Measurements from ENCODE around the gene PHC2.

Gene PHC2

DNA sequence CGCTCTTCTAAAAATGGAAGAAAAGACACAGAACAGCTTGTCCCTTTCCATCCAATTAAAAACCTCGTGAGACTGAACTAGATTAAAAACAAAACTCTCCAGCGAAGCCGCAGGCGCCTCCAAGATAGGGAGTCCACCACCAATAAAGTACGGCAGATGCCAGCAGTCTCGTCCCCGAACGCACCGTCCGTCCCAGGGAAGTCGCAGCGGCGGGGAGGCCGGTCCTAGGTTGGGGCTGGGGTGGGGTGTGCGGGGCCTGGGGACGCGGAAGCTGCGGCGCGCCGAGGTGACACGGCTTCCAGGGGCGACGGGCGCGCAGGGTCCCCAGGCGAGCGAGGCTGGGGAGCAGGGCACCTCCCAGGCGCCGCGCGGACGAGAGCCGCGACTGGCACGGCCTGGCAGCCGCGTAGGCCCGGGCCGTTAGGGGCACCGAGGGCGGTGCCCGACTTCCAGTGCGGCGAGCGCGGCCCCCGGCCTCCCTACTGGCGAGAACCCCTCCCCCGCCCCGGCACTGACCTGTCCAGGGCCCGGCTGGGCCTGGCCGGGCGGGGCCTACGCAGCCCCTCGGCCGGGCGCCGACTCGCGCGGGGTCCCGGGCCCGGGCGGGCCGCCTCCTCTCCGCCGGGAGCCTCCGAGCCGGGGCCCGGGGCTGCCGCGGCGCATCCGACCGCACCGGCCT lies 81.7 kb downstream of the PHC2 start:
- peak in 1 of 2 donors; percentile 33 for DNase-seq (ENCODE audit: low read depth in 2 of 2)

DNA sequence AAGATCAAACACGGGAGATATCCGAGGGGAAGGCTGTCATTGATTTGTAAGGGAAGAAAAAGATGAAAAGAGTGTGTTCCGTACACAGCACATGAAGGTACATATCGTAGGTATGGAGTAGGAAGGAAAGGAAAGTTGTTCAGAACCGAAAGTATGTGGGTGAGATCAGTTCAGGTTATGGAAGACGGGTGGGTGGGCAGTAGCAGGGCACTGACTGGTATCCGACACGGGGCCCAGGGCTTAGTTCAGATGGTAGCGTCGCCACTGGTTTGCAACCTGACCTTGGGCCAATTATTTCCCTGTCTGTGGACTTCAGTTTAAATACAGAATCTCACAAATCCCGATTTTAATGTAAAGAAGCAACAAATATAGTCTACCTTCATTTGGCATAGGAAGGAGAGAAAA lies 82.2 kb downstream of the PHC2 start:
- DNase-seq (ENCODE audit: low read depth in 2 of 2) = peak; percentile 25 to 29

GRCh38 chr1:33348194-33348593 lies 82.7 kb downstream of the PHC2 start:
- no peak for DNase-seq (ENCODE audit: low read depth in 2 of 2)

DNA sequence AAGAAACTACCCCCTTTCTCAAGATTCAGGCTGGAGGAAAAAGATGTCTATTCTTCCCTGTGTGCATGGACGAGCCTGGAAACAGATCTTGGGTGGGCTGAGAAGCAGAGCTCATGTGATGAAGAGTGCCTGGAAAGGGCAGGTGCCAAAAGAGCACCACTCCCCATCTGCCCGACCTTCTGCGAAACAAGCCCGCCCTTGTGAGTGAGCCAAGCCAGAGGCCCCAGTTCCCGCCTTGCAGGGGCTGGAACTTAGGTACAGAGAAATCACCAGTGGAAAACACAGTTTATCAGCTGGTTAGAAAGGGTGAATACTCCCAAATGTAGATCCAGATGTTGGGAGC lies 83.3 kb downstream of the PHC2 start:
- no peak for DNase-seq (ENCODE audit: low read depth in 2 of 2)

- no peak for DNase-seq (ENCODE audit: low read depth in 2 of 2)
These were observed 83.8 kb downstream of the PHC2 start for GRCh38 chr1:33346927-33347649.

DNA sequence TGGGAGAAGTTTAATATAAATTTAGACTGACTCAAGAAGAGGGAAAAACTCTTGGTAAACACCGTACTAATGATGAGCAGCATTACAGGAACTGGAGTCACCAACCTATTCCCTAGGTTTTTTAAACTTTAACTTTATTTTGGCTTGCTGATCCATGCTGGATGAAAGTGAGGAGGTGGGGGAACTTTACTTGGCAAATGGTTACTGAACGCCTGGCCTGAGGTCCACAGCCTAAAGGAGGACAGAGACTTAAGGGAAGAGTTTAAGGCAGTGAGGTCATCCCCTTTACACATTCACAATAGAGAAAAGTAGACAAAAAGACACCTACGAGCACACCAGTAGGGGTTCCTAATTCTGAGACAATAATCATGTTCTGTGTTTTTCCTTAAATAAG lies 84.4 kb downstream of the PHC2 start:
- DNase-seq (ENCODE audit: low read depth in 2 of 2) = no peak

DNA sequence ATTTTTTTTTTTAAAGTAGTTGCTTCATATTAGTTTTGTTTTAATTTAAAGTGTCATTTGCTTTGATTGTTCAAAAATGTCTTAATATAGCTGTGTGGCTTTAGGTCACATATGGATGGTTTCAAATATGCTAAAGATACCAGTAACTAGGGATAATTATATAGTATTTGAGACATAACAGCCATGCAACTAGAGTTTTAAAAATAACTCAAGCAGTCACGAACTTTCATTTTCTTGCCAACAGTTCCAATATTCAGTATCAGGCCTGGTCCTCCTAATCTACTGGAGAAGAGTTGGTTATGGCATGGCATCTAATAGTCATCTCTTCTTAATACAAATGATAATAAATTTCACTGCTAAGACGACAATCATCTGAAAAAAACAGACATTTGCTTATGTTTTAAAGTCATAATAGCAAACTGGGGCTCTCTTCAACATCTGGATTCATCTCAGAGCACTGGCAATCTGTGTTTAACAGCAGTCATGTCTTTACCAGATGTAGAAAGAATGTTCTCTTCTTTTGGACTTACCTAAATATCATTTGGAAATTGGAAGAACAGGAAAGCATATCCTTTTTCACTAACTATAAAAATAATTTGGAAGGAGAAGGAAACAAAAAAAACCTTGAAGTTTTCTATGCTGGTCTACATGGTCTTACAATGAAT lies 85.9 kb downstream of the PHC2 start:
- no peak for DNase-seq (ENCODE audit: low read depth in 2 of 2)

DNA sequence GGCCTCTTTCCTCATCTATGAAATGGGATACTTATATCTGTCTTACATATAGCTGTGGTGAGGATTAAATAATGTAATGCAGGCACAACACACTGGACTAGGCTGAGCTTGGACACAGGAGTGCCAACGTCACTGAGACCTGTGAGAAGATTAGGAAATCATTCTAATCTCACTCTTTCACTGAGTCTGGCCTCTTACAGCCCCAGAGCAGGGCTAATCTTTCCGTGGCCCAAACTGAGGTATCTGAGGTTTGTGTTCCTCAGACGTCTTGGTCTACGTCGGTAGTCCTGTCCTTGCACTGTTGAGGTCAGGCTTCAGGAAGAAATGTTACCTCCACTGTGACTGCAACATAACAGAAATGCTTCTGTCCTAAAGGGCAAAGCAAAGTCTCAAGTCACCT lies 87.4 kb downstream of the PHC2 start:
- DNase-seq (ENCODE audit: low read depth in 2 of 2) = no peak

- no peak for DNase-seq (ENCODE audit: low read depth in 2 of 2)
These were observed 88.7 kb downstream of the PHC2 start for GRCh38 chr1:33342041-33342723.

- DNase-seq (ENCODE audit: low read depth in 2 of 2) = no peak
These were observed 89.7 kb downstream of the PHC2 start for GRCh38 chr1:33341190-33341589.

DNA sequence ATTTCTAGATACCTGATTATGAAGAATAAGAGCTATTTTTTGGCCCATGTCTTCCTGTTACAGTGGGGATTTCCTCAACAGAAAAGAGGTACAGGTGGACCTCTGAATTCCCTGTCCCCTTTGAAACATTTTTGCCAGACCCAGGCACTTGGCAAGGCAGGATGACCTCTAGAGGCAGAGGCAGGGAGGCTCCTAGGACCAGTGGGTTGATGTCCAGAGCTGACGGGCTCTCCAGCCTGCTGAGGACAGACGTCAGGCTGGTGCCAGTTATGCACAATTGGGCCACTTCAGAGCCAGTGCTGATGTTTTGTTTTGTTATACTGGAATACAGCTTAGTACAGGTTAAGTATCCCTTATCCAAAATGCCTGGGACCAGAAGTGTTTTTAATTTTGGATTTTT lies 91.5 kb downstream of the PHC2 start:
- no peak for DNase-seq (ENCODE audit: low read depth in 2 of 2)

DNA sequence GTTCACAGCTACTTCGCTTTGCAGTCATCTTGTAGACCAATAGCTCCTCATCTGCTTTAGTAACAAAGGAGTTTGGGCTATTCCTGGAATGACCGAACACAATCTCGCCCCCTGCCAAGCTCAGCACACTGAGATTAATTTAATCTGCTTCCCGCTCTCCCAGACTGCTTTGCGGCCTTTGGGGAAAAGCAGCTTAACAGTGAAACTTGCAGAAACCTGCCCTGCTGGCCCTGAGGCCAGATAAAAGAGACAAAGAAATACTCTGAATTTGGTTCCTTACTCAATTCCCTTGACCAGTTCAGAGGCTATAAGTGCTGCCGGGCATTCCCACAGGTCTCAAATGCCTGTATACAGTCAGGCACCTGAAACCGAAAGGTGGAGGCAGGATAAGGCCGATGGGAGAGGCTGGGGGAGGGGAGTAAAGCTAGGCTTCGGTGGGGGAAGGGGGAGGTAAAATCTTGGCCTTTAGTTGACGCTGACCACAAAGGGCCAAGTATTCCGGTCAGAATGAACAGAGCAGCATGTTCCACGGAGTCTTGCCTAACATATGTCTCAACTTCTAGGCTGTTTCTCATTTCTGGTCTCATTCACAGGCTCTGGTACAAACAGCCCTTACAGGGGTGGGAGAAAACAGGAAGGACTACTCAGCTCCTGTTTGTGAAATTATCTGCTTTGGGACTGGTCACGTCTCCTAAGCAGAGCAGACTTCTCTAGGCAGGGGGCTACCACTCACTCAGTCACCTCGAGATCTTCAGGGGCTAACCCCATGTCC lies 92.3 kb downstream of the PHC2 start:
- no peak for DNase-seq (ENCODE audit: low read depth in 2 of 2)

GRCh38 chr1:33338048-33338439 lies 92.9 kb downstream of the PHC2 start:
- DNase-seq (ENCODE audit: low read depth in 2 of 2) = no peak

DNA sequence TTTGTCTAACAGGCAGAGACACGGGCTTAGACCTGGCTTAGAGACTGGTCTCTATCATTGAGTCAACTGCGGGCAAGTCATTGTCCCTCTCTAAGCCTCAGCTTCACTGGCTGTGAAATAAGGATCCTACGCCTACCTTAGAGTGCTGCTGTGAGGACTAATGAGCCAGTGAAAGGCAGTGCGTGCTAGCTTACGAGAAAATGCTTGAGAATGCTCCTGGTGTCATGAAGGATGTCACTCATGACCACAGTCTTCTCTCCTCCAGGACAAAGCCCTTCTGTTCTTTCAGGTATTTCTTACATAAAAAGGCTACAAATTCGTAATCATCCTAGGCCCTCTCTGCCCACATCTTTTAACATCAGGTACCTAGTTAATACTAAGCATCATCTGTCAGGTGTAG lies 93.5 kb downstream of the PHC2 start:
- DNase-seq (ENCODE audit: low read depth in 2 of 2) = no peak

- DNase-seq (ENCODE audit: low read depth in 2 of 2) = no peak
These were observed 94.3 kb downstream of the PHC2 start for GRCh38 chr1:33336580-33336979.

GRCh38 chr1:33335020-33335419 lies 95.9 kb downstream of the PHC2 start:
- no peak for DNase-seq (ENCODE audit: low read depth in 2 of 2)

DNA sequence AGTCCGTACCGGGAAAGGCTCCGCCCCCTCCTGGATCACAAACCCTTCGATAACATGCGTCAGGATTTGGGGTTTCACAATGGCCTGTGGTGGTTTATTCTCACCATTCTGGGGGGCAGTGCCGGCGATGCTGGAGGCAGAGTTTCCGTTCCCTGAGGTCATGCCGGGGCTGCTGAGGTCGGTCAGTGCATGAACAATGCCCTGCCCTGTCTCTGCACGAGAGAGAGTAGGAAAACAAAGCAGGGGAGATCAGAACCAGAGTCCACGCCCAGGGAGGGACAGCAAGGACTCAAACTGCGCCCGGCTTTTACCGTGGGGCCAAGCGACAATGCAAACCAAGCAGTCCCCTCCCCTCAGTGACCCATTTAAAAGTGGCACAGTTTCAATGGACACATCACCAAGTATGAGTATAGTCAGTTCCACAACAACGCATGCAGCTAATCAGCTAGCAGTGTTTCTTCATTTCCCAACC lies 96.8 kb downstream of the PHC2 start:
- DNase-seq (ENCODE audit: low read depth in 2 of 2) = no peak

DNA sequence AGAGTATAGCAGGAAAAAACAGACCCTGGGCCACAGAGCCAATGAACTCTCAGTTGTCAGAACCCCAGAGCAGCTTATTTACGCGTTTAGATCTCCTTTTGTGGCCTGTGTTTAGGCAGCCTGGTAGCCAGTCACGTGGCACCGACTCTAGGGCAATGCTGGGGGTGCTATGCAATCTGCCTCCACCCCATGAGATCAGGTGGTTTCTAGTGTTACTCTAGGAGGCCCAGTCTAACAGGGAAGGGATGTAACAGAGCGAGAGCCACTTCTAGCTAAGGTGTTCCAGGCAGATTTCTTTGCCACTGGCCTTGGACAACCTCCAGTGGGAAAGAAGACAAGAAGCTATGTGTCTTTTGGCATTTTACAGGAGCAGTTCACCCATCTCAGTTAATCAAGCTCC lies 98.0 kb downstream of the PHC2 start:
- DNase-seq (ENCODE audit: low read depth in 2 of 2) = no peak

DNA sequence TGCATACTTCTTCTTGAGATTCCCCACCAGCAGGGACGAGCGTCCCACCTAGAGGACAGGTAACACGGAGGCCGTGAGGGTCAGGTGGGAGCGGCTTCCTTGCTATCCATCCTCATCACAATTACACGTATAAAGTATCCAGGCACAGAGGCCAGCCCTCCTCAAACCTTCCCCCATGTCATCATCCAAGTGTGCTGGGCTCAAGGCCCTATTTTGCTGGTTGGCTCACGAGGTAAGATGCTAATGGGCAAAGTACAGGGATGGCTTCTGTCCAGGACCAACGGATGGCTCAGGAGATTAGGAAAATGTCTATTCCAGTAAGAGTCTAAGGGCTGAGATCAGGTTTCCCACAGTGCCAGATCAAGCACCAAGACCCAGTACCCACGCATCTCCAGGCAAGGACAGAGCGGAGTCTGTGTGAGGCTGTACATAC lies 98.5 kb downstream of the PHC2 start:
- no peak for DNase-seq (ENCODE audit: low read depth in 2 of 2)

DNA sequence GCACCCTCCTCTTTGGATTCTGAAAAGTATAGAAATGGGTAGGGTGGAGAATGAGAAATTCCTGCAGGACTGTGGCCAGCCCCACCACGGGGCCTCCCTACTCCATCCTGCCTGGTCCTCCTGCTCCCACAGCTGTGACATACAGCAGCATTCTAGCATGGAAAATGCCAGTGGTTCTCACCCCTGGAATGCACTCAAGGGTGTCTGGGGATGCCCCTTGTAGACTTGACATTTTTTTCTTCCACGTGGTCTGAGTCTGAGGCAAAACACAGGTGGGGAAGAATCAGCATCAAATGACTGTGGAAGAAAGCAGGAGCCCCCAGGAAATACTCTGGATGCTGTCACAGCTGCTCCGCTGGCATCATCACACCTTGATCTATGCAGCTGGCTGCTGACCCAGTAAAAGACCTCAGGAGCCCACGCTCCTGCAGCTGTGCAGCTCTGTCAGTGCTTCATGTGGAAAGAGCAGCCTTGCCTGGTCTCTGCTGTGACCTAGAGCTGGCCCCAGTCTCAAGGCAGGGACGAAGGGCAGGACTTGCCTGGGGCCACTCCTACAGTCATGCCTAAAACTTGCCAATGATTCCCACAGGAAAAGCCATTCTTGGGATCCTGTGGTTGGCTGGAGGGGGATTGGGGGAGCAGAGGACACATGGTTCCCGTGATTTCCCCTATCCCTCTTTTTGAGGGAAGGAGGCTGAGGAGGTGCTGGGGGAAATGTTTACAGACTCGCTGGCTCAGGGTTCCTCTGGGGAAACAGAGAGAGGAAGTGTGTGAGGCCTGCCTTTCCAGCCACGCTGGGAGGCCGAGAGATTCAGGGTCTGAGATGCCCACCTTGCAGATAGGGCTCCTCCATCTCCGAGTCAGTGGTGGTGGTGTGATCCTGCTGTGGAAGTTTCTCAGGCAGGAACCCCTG lies 99.2 kb downstream of the PHC2 start:
- no peak for DNase-seq (ENCODE audit: low read depth in 2 of 2)

DNA sequence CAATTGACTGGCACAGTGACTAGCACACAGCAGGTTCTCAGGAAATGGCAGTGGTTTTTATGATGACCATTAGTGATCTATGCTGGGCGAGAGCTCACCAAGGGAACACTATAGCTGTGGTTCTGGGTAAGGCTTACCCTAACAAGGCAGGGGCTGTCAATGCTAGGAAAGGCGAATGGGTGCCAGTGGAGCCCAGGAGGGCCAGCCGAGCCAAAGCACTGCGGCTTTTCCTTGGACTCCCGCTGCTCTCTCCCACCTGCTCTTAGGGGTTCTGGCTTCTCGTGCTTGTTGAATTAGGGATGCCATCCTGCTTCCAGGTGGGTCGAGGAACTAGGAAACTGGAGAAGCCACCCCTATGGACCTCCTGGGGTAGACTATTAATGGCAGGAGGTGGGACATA lies 100.0 kb downstream of the PHC2 start:
- DNase-seq (ENCODE audit: low read depth in 2 of 2) = no peak

Measured in stimulated activated CD4-positive, alpha-beta T cell treated with anti-CD3 and anti-CD28 coated beads, Interleukin-1b, Interleukin-23, amount 100 ng/mL, for 4 hours (primary cell).